ENCODE measurements around the gene AGMO.

AGMO gene

DNA sequence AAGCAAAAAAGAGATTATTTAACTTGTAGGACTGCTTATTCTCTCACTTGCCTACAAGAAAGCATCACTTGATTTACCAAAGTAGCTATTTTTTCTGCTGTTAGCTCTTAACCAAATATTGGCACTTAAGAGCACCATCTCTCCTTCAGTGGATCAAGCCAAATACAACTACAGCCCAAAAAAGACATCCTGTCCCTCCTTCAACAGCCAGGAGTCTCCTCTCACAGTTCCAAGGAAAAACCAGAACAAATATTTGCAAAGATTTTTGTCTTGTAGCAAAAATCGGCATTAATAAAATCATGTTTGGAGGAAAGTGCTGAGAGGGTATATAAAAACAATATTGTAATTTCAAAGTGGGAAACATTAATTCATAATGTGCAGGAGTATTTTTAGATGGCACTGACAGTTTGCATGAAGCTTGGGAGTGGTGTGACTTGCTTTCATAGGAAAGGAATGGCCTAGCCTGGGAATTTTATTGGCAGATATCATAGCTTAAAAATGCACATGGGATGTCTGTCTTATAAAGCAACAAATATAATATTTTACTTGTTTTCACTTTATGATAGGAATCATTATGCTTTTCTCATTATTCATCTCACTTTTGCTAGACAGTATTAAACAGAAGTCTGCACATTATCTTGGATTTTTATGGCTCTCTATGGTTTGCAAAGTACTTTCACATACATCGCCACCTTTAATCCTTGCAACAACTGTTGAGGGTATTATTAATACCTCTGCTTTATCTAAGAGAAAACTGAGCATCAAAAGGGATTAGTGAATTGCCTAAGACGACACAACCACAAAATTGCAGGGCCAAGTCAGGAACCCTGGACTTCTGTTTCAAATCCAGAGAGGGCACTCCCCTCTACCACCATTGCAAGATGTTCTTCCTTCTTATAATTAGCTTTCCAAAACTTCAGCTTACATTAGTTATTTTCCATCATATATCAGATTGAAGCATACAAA lies 103.5 kb downstream of the AGMO start:
- no peak for ATAC-seq

DNA sequence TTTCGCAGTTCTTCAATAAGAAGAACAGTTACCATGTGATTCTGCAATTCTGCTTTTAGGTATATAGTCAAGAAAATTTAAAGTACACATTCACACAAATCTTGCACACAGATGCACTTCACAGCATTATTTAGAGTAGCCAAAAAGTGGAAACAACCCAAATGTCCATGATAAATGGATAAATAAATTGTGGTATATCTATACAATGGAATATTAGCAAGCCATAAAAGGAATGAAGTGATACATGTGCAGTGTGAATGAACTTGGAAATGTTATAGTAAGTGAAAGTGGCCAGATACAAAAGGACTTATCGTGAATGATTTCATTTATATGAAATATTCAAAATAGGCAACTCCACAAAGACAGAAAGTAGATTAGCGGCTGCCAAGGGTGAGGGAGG lies 109.1 kb downstream of the AGMO start:
- no peak for ATAC-seq

DNA sequence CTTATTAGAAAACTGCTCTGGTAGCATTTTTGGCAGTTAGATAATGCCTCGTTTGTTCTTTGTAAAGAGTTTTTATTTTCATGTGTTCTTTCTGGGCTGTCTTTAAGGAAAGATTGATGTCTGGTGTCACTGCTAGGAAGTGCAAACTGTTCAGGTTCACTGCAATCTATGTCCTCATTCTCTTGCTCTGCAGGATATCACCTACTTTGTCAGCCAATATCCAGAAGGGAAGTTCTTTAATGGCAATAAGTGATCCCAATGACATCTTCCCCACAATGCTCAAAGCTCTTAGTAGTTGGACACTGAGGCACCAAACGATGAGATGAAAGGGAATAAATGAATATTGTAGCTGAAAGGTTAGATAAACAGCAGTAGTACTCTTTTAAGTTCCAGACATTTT lies 115.1 kb downstream of the AGMO start:
- ATAC-seq, result no peak

- ATAC-seq, result no peak
These were observed 115.5 kb downstream of the AGMO start for GRCh38 chr7:15446280-15446679.

- no peak for ATAC-seq
These were observed 119.9 kb downstream of the AGMO start for GRCh38 chr7:15441915-15442314.

DNA sequence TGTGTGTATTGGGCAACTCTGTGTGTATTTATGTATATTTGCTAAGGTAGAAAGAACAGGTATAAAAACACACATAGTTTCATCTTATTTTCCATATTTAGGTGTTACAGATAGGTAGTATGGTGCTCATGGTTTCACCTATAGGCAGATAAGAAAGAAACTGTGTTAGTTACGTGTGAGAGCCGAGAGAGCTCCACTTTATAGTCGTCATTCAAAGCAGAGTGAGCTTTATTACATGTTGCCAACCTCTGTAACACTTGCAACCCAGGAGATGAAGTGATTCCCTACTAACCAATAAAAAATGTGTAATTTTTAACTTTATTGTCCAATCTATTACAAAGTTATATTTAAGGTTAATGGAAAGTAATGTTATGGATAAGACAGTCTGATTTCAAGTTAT lies 121.3 kb downstream of the AGMO start:
- no peak for ATAC-seq

DNA sequence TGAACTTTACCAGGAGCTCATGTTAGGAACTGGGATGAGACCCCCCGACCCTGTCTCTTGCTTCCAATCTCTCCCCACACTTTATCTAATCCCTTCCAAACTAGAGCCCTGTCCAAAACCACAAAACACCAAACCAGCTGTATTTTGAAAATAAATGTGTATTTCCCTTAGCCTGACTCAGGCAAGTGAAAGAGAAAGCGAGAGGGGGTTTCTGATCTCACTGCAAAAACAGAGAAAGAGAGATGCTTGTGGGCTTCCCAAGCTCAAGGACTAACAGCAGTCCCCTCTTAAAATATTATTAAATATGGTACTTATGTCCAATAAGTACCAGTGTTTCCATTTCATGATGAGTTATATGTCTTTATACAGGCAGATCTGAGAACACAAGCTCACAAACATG lies 122.0 kb downstream of the AGMO start:
- ATAC-seq, result no peak

- ATAC-seq, result no peak
These were observed 128.7 kb downstream of the AGMO start for GRCh38 chr7:15433151-15433550.

DNA sequence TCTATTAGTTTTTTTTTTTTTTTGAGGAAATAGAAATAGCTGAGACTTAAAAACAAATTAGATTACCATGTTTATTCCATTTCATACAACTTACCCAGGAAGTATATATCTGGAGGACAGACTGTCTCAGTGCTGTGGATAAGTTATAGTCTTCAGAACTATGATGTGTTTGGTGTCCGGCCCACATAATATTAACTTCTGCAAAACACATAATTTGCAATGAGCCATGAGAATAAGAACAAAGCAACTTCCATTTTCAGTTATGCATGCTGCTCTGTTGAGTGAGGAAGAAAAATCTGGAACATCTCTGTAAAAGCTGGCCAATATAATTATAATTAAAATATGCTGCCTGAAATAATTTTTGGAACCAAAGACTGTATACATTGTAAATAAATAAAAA lies 130.9 kb downstream of the AGMO start:
- ATAC-seq, result no peak

DNA sequence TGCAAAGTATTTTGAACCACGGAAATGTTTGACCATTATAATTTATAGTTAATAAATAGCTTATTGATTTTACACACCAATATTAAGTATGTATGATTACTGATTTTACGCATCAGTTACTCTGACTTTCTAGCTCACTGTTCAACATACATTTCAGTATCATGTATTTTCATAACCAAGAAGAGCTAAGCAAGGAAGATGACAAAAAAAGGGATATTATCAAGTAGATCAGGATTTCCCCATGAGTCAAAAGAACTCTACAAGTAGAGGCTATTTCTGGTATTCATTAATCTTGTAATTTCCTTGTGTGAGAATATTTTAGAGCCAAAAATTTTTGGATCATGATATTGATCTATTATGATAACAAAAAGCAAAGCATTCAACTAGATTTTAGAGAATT lies 131.6 kb downstream of the AGMO start:
- no peak for ATAC-seq

DNA sequence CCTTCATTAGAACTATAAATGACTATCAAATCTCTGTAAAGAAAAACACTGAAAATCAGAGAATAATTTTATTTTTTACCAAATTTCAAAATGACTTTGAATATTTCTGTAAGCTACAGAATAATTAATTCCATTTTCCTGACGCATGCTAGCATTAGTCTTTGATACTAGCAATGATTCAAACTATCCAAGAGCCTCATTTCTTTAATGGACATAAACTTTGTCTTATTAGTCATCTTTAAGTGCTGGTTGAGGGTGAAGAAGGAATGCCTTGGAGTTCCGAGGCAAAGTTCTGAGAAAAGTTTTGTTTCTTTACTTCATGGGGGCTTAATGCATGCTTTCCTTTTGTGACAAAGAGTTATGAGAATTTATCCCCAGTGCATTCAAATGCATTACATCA lies 137.3 kb downstream of the AGMO start:
- no peak for ATAC-seq

DNA sequence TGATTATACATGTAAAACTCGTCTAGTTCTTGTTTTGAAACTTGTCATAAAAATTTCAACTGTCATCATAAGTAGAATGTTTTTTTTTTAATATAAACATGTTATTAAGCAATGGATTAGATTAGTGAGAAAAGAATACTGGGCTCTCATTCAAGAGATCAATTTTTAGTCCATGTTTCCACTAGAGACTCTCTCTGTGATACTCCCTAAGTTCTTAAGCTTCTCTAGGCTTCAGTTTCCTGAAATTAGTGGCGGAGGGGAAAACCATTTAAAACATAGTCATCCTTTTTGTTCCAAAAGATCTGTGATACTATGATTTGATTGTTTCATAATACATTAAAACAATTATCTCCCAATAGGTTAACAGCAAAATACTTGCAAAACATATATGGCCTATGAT lies 142.2 kb downstream of the AGMO start:
- no peak for ATAC-seq

- no peak for ATAC-seq
These were observed 143.6 kb downstream of the AGMO start for GRCh38 chr7:15418264-15418663.

DNA sequence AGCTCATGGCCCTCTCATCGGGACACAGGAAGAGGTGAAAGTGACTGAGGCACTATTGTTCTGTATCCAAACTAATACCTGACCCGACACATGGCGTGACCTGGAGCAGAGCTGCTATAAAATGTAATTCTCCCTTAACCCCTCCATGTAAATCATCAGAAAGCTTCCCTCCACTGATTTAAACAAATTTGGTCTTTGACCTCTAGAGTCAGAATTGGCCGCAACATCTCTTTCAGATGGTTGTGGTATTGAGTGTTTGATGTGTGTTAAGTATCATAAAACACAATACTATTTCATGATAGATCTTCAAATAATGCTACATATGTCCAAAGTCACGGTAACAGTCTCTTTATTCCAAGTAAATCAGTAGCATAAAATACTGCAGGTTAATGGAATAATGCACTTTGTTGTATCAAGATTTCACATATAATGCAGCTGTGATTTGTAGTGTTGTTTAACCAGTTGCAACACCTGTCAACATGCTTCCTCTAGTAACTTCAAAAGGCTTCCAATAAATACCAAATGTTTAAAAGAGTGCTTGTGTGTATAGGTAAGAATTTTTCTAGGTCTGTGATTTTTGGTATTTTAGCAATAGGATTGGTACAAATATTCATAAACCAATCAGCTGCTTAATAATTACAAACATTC lies 144.3 kb downstream of the AGMO start:
- no peak for ATAC-seq

- no peak for ATAC-seq
These were observed 150.8 kb downstream of the AGMO start for GRCh38 chr7:15411019-15411418.

DNA sequence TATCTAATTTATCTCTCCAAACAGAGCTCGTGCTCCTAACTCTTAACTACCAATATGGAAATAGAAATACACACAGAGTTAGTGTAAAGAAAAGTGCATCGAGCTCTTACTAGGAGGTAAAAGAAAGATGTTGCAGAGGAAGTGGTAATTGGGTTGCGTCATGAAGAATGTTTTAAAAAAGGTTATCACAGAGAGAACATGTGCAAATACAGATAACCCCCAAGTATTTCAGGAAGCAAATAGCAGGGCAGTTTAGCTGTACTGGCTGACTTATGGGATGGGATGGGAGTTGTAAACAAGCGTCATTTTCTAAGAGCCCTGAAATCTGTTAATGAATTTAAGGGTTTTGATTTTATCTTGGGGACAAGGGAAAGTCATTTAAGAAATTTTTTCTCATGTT lies 153.9 kb downstream of the AGMO start:
- no peak for ATAC-seq

DNA sequence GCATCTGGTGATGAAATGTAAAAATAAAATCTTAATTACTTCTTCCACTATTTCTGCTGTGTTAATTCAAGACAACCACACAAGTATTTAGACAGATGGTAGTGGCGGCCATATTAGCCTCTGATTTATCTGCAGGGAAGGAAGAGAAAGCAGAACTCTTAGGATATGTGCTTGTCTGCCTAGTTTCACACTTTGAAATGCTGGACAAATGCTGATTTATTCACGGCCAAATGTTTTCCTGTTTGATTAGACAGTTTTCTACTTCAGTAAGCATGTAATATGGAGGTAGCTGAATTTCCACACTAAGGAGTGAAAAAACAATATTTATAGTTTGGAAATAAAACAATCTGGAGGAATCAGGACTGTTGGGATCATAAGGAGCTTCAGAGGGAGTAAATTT lies 158.1 kb downstream of the AGMO start:
- no peak for ATAC-seq

DNA sequence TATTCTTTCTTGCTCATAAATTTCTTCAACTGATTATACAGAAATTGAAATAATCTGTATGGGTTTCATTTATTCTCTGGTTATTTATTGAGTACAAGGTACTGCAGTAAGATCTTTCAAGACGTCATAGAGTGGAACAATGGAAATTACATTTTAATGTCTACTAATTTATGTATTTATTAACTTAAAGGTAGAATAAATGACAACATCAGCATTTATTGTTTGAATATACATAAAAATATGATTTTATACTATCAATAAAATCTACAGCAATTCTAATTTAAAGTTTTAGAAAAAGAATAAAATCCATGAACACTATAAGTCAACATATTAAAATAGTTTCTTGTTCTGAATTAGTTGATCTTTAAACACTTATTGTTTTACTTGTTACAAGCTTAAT lies 158.5 kb downstream of the AGMO start:
- no peak for ATAC-seq

- no peak for ATAC-seq
These were observed 159.2 kb downstream of the AGMO start for GRCh38 chr7:15402436-15403136.

DNA sequence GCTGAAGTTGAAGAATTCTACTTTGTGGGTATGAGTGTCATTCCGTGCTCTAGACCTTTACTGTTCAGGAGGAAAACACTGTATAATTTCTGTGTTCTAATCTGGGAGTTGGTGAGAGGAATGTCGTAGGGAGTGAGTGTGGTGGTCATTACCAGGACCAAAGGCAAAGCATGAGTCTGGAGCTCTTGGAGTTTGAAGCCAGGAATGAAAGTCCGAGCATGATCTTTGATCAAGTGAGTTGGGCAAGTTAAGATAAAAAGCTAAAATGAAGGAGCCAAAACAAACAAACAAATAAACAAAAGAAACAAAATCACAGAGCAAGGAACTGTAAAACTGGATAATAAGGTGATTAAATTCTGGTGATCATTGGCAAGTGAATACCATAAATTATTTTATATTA lies 161.4 kb downstream of the AGMO start:
- ATAC-seq, result no peak

DNA sequence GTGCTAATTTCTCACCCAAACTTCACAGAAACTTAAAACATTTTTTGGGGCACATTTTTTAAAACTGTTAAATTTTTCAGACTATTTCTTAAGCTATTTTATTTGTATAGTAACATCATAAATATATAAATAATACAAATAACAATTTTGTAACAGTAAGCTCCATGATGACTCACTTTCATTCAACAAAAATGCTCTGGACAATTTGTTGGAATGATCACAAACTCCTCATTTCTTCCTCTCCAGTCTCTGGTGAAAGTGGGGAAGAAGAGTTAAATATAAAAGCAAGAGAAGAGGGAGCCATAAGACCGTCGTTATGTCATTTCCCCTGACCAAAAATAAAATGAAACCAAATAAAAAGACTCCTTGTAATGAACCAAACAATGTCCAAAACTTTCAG lies 162.4 kb downstream of the AGMO start:
- ATAC-seq, result no peak

- ATAC-seq, result no peak
These were observed 163.7 kb downstream of the AGMO start for GRCh38 chr7:15397922-15398760.

DNA sequence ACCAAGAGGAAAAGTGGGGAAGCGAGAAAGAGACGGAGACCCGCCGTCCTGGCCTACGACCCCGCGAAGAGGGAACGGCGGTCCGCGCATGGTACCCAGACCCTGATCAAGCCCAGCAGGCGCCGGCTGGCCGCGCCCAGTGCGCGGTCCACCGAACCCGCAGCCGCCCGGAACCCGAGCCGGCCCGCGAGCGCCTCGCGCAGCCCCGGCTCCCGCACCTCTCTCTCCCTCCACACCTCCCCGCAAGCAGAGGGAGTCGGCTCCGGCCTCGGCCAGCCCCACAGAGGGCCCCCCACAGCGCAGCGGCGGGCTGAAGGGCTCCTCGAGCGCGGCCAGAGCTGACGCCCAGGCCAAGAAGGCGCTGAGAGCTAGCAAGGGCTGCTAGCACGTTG lies 164.7 kb downstream of the AGMO start:
- no peak for ATAC-seq
